ENCODE results near the gene ANKRD63.

GRCh38 chr15:40265875-40266274 lies 17.0 kb downstream of the ANKRD63 start:
- TF ChIP-seq, protein P1, sequence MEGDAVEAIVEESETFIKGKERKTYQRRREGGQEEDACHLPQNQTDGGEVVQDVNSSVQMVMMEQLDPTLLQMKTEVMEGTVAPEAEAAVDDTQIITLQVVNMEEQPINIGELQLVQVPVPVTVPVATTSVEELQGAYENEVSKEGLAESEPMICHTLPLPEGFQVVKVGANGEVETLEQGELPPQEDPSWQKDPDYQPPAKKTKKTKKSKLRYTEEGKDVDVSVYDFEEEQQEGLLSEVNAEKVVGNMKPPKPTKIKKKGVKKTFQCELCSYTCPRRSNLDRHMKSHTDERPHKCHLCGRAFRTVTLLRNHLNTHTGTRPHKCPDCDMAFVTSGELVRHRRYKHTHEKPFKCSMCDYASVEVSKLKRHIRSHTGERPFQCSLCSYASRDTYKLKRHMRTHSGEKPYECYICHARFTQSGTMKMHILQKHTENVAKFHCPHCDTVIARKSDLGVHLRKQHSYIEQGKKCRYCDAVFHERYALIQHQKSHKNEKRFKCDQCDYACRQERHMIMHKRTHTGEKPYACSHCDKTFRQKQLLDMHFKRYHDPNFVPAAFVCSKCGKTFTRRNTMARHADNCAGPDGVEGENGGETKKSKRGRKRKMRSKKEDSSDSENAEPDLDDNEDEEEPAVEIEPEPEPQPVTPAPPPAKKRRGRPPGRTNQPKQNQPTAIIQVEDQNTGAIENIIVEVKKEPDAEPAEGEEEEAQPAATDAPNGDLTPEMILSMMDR (IDR thresholded peaks at IDR 0.05): no peak
- no peak for TF ChIP-seq EZH2 (IDR thresholded peaks at IDR 0.05; ENCODE audit: borderline replicate concordance, insufficient read depth, low read depth, low read length, poor library complexity, severe bottlenecking)

Data from B cell (primary cell).